HEK293 (cell line): ENCODE data around the gene SIGLEC1.

Experiments used
- CTCF ChIA-PET: fragments of 350-600 bp; formaldehyde crosslinking; extraction: SDS; loops from one replicate; lab custom pipeline; 2021; ENCODE audit warnings: antibody characterized with exemption; lab: Yijun Ruan, JAX
- POLR2A ChIA-PET: fragments of 300-600 bp; formaldehyde crosslinking; extraction: SDS; loops from one replicate; lab custom pipeline; 2020; ENCODE audit warnings: antibody characterized with exemption, inconsistent platforms; lab: Yijun Ruan, JAX
- H3K27ac ChIP-seq: fragments of 200-500 bp; sonication (Bioruptor generic); 2 replicates; pipeline ENCODE4 v1.5.1; 2014; ENCODE audit warnings: low read depth, low read length, control low read depth, inconsistent platforms; ENCODE audit errors: extremely low read depth
- H3K36me3 ChIP-seq, 2 experiments: fragments of 200-500 bp in 1 of 2; sonication (Bioruptor generic) in 1 of 2; 1 replicate in 1 of 2; 2 replicates in 1 of 2; pipeline ENCODE4 v1.5.1; 2014 to 2017; ENCODE audit warnings: inconsistent platforms in 2 of 2, low read length in 2 of 2; ENCODE audit not compliant: control insufficient read depth in 2 of 2, insufficient read depth in 1 of 2
- H3K4me1 ChIP-seq: fragments of 200-500 bp; sonication (Bioruptor generic); 2 replicates; pipeline ENCODE4 v1.5.1; 2014; ENCODE audit warnings: mild to moderate bottlenecking, low read length, inconsistent platforms; ENCODE audit not compliant: control insufficient read depth, insufficient read depth
- H3K4me3 ChIP-seq: 2 replicates; pipeline ENCODE4 v1.5.1; 2011; ENCODE audit warnings: low read depth, mild to moderate bottlenecking, control low read depth, low read length, moderate library complexity
- H3K9me3 ChIP-seq: fragments of 200-500 bp; sonication (Bioruptor generic); 2 replicates; pipeline ENCODE4 v1.5.1; 2014; ENCODE audit warnings: low read depth, low read length, inconsistent platforms; ENCODE audit not compliant: control insufficient read depth, insufficient read depth
- EGR2 ChIP-seq: fragments of 450-650 bp; formaldehyde crosslinking; IDR thresholded peaks from 2 replicates; pipeline ENCODE4 v1.5.1; 2016; ENCODE audit warnings: low read depth, missing biosample characterization, missing genetic modification characterization
- GLIS1 ChIP-seq: fragments of 450-650 bp; formaldehyde crosslinking; IDR thresholded peaks from 2 replicates; pipeline ENCODE4 v1.5.1; 2016; ENCODE audit warnings: missing biosample characterization, missing genetic modification characterization
- KLF1 ChIP-seq: fragments of 450-650 bp; formaldehyde crosslinking; IDR thresholded peaks from 2 replicates; pipeline ENCODE4 v1.5.1; 2016; ENCODE audit warnings: missing biosample characterization, missing genetic modification characterization
- KLF9 ChIP-seq: fragments of 450-650 bp; formaldehyde crosslinking; IDR thresholded peaks from 2 replicates; pipeline ENCODE4 v1.5.1; 2016; ENCODE audit warnings: missing biosample characterization, missing genetic modification characterization, low read depth
- SCRT2 ChIP-seq: fragments of 450-650 bp; formaldehyde crosslinking; IDR thresholded peaks from 2 replicates; pipeline ENCODE4 v1.5.1; 2016; ENCODE audit warnings: missing biosample characterization, missing genetic modification characterization
- SP2 ChIP-seq: fragments of 450-650 bp; formaldehyde crosslinking; IDR thresholded peaks from 2 replicates; pipeline ENCODE4 v1.5.1; 2016; ENCODE audit warnings: missing biosample characterization, missing genetic modification characterization
- SP3 ChIP-seq: fragments of 450-650 bp; formaldehyde crosslinking; IDR thresholded peaks from 2 replicates; pipeline ENCODE4 v1.5.1; 2016; ENCODE audit warnings: missing biosample characterization, missing genetic modification characterization
- SP7 ChIP-seq: fragments of 450-650 bp; formaldehyde crosslinking; IDR thresholded peaks from 2 replicates; pipeline ENCODE4 v1.5.1; 2016; ENCODE audit warnings: missing biosample characterization, missing genetic modification characterization
- ZBTB1 ChIP-seq: fragments of 450-650 bp; formaldehyde crosslinking; IDR thresholded peaks from 2 replicates; pipeline ENCODE4 v1.5.1; 2016; ENCODE audit warnings: missing biosample characterization, missing genetic modification characterization
- ZBTB21 ChIP-seq: fragments of 450-650 bp; formaldehyde crosslinking; IDR thresholded peaks from 2 replicates; pipeline ENCODE4 v1.5.1; 2017; ENCODE audit warnings: missing biosample characterization, missing genetic modification characterization
- ZFHX2 ChIP-seq: fragments of 450-650 bp; formaldehyde crosslinking; conservative IDR thresholded peaks from 2 replicates; pipeline ENCODE4 v1.5.1; 2016; ENCODE audit warnings: missing biosample characterization, missing genetic modification characterization
- ZIC2 ChIP-seq: fragments of 450-650 bp; formaldehyde crosslinking; IDR thresholded peaks from 2 replicates; pipeline ENCODE4 v1.5.1; 2016; ENCODE audit warnings: missing biosample characterization, missing genetic modification characterization
- ZNF121 ChIP-seq: fragments of 450-650 bp; formaldehyde crosslinking; IDR thresholded peaks from 2 replicates; pipeline ENCODE4 v1.5.1; 2016; ENCODE audit warnings: missing biosample characterization, missing genetic modification characterization
- ZNF174 ChIP-seq: fragments of 450-650 bp; formaldehyde crosslinking; IDR thresholded peaks from 2 replicates; pipeline ENCODE4 v1.5.0; 2017; ENCODE audit warnings: missing biosample characterization, mild to moderate bottlenecking, missing genetic modification characterization
- ZNF239 ChIP-seq: fragments of 450-650 bp; formaldehyde crosslinking; IDR thresholded peaks from 2 replicates; pipeline ENCODE4 v1.5.1; 2016; ENCODE audit warnings: missing biosample characterization, missing genetic modification characterization
- ZNF324 ChIP-seq: fragments of 450-650 bp; formaldehyde crosslinking; IDR thresholded peaks from 2 replicates; pipeline ENCODE4 v1.5.1; 2016; ENCODE audit warnings: missing biosample characterization, missing genetic modification characterization
- ZNF335 ChIP-seq: fragments of 450-650 bp; formaldehyde crosslinking; conservative IDR thresholded peaks from 2 replicates; pipeline ENCODE4 v1.5.1; 2016; ENCODE audit warnings: missing biosample characterization, missing genetic modification characterization
- ZNF510 ChIP-seq: fragments of 450-650 bp; formaldehyde crosslinking; IDR thresholded peaks from 2 replicates; pipeline ENCODE4 v1.5.1; 2018; ENCODE audit warnings: mild to moderate bottlenecking, missing genetic modification characterization, missing biosample characterization; ENCODE audit not compliant: insufficient replicate concordance
- ZNF600 ChIP-seq: fragments of 450-650 bp; formaldehyde crosslinking; IDR thresholded peaks from 2 replicates; pipeline ENCODE4 v1.5.1; 2016; ENCODE audit warnings: missing biosample characterization, missing genetic modification characterization
- ZNF623 ChIP-seq: fragments of 450-650 bp; formaldehyde crosslinking; IDR thresholded peaks from 2 replicates; pipeline ENCODE4 v1.5.1; 2016; ENCODE audit warnings: missing biosample characterization, missing genetic modification characterization
- ZNF677 ChIP-seq: fragments of 450-650 bp; IDR thresholded peaks from 2 replicates; pipeline ENCODE4 v1.5.0; 2018; ENCODE audit warnings: missing biosample characterization, mild to moderate bottlenecking, missing genetic modification characterization, moderate library complexity
- ZNF76 ChIP-seq: fragments of 450-650 bp; formaldehyde crosslinking; IDR thresholded peaks from 2 replicates; pipeline ENCODE4; 2016; ENCODE audit warnings: low read depth, missing biosample characterization, missing genetic modification characterization, borderline replicate concordance
- ZNF785 ChIP-seq: fragments of 450-650 bp; formaldehyde crosslinking; IDR thresholded peaks from 2 replicates; pipeline ENCODE4 v1.5.1; 2016; ENCODE audit warnings: missing biosample characterization, missing genetic modification characterization
- TF ChIP-seq, protein P1 (sequence below): fragments of 450-650 bp; formaldehyde crosslinking; IDR thresholded peaks from 2 replicates; pipeline ENCODE4 v1.5.1; 2016; ENCODE audit warnings: missing biosample characterization, missing genetic modification characterization
- TF ChIP-seq, protein P2 (sequence below): fragments of 450-650 bp; formaldehyde crosslinking; IDR thresholded peaks from 2 replicates; pipeline ENCODE4 v1.5.1; 2016; ENCODE audit warnings: missing biosample characterization, missing genetic modification characterization, borderline replicate concordance

SIGLEC1 gene

DNA sequence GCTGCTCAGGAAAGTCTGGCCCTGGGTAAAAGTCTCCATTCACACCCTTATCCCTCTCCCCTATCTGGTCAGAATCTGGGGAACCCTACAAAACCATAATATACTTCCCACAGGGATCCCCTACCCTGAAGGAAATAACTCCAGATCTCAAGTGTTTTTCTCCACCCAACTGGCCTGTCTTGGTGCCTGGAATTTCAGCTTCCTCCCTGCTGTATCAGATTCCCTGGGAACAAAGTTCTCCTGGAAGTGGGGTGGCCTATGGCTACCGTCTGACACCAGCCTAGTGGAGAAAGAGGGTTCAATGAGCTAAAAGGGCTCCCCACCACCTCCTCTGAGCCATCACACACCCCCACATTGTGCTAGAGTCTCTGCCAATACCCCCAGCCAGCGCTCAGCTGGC lies 35.1 kb upstream of the SIGLEC1 start:
- no peak overlapping the region for H3K4me3 ChIP-seq
- CTCF ChIA-PET = interaction anchor here (0.6 to 9.8 kb wide), 8 partner anchors 9 to 128 kb away, joined by 3 to 133 read pairs (median 3); partner anchors contain the start of gene ADISSP
- POLR2A ChIA-PET = interaction anchor here (0.7 to 0.9 kb wide), 2 partner anchors 20 to 49 kb away, joined by 4 read pairs; partner anchors contain the start of genes ADISSP and CDC25B

DNA sequence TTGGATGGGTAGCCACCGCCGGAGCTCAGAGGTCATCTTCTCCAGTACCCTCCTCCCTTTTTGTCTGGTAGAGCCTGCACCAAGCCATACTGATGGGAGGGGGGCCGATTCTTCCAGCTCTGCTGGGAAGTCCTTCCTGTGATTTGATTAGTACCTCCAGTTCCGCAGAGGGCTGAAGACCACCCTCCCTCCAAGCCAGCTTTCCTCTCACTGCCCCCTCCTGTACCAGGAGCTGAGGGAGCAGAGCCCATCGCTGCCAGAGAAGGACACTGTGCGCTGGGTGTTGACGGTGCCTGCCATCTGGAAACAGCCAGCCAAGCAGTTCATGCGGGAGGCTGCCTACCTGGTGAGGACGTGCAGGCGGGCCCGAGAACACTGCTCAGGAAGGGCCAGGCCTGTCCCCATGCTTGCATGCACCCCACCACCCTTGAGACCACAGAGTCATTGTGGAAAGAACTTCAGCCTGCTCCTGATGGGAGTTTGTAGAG lies 33.3 kb upstream of the SIGLEC1 start:
- TF ChIP-seq ZFHX2 = no peak
- no peak for TF ChIP-seq SCRT2 (tag by site-specific recombination)
- no peak overlapping the region for H3K27ac ChIP-seq
- no peaks in the 10 kb centered on the region for H3K4me1 ChIP-seq
- no peak overlapping the region for H3K4me3 ChIP-seq
- POLR2A ChIA-PET = interaction anchor here (3.1 kb wide), 1 partner anchor 22 kb away, joined by 19 read pairs; the partner anchor contains the start of gene ADISSP
- CTCF ChIA-PET = interaction anchor here (0.6 to 2.3 kb wide), 8 partner anchors 23 to 1157 kb away, joined by 3 to 12 read pairs (median 4); no protein-coding TSS in a partner anchor
- H3K9me3 ChIP-seq = no peaks in the 10 kb centered on the region
- H3K36me3 ChIP-seq = peaks cover 0 to 2% of the 10 kb centered on the region in 2 experiments; a peak in 1 of 3 replicates

More for the DNA sequence above, 35.1 kb upstream of the SIGLEC1 start:
- TF ChIP-seq ZNF510 (tag by site-specific recombination) = no peak
- no peak for TF ChIP-seq ZNF76 (tag by site-specific recombination)
- TF ChIP-seq ZNF121 (tag by site-specific recombination) = no peak
- no peak for TF ChIP-seq ZNF239 (tag by site-specific recombination)
- no peak for TF ChIP-seq ZBTB21 (tag by site-specific recombination)
- no peak for TF ChIP-seq ZNF677 (tag by site-specific recombination)
- TF ChIP-seq ZNF600 (tag by site-specific recombination) = no peak
- TF ChIP-seq ZNF785 (tag by site-specific recombination) = no peak
- no peak for TF ChIP-seq ZNF335 (tag by site-specific recombination)
- no peak for TF ChIP-seq ZNF324 (tag by site-specific recombination)
- TF ChIP-seq ZBTB1 (tag by site-specific recombination) = no peak
- TF ChIP-seq ZNF174 (tag by site-specific recombination) = no peak
- H3K27ac ChIP-seq = no peak overlapping the region
- H3K9me3 ChIP-seq = no peaks in the 10 kb centered on the region
- H3K4me1 ChIP-seq = peaks cover 4% of the 10 kb centered on the region; the same call in 1 of the 2 replicates
- peaks cover 0 to 12% of the 10 kb centered on the region in 2 experiments; a peak in 1 of 3 replicates for H3K36me3 ChIP-seq

DNA sequence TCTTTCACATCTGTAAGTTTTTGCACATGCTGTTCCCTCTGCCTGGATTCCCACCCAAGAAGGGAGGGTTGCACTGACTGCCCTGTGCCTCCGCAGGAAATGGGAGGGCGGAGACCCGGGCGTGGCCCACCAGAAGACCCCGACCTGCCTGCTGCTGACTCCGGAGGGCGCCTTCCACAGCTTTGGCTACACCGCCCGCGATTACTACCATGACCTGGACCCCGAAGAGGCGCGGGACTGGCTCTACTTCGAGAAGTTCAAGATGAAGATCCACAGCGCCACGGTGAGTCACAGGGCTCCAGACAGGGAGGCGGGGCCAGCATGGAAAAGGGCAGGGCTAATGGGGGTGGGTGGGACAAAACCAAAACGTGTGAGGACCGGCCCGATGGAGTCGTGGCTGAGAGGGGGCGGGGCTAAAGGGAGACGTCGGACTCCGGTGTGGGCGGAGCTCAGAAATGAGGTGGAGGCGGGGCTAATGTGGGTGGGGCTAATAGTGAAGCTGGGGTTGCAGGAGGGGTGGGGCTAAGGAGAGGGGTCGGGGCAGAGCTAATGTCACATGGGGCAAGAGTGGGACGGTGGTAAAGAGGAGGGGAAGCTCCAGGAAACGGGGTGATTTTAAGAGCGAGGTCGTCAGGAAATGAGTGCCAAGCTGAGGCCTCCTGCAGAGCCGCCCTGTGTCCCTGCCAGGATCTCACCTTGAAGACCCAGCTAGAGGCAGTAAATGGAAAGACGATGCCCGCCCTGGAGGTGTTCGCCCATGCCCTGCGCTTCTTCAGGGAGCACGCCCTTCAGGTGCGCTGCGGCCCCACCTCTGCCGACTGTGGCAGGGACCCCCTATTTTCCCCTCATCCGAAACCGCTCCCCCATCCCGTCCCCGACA lies 32.6 kb upstream of the SIGLEC1 start:
- H3K4me1 ChIP-seq = no peaks in the 10 kb centered on the region
- ChIA-PET CTCF (interaction anchor here (0.6 to 2.3 kb wide), 12 partner anchors 8 to 1156 kb away, joined by 3 to 12 read pairs (median 4); partner anchors contain the start of gene SPEF1), POLR2A (interaction anchor here (0.6 to 3.1 kb wide), 4 partner anchors 10 to 106 kb away, joined by 3 to 19 read pairs (median 3); partner anchors contain the start of genes ADISSP and CDC25B)
- no peaks in the 10 kb centered on the region for H3K9me3 ChIP-seq
- H3K4me3 ChIP-seq = no peak overlapping the region
- H3K36me3 ChIP-seq = no peaks in the 10 kb centered on the region
- no peak overlapping the region for H3K27ac ChIP-seq
- TF ChIP-seq, protein P1, sequence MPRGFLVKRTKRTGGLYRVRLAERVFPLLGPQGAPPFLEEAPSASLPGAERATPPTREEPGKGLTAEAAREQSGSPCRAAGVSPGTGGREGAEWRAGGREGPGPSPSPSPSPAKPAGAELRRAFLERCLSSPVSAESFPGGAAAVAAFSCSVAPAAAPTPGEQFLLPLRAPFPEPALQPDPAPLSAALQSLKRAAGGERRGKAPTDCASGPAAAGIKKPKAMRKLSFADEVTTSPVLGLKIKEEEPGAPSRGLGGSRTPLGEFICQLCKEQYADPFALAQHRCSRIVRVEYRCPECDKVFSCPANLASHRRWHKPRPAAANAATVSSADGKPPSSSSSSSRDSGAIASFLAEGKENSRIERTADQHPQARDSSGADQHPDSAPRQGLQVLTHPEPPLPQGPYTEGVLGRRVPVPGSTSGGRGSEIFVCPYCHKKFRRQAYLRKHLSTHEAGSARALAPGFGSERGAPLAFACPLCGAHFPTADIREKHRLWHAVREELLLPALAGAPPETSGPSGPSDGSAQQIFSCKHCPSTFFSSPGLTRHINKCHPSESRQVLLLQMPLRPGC (tag by site-specific recombination) = no peak
- peak; percentile 33; the same call in 1 of the 2 replicates for TF ChIP-seq KLF9 (tag by site-specific recombination)
- peak; percentile 97 for TF ChIP-seq KLF1 (tag by site-specific recombination)
- TF ChIP-seq ZIC2 (tag by site-specific recombination) = peak; percentile 15; the same call in 1 of the 2 replicates
- TF ChIP-seq, protein P2, sequence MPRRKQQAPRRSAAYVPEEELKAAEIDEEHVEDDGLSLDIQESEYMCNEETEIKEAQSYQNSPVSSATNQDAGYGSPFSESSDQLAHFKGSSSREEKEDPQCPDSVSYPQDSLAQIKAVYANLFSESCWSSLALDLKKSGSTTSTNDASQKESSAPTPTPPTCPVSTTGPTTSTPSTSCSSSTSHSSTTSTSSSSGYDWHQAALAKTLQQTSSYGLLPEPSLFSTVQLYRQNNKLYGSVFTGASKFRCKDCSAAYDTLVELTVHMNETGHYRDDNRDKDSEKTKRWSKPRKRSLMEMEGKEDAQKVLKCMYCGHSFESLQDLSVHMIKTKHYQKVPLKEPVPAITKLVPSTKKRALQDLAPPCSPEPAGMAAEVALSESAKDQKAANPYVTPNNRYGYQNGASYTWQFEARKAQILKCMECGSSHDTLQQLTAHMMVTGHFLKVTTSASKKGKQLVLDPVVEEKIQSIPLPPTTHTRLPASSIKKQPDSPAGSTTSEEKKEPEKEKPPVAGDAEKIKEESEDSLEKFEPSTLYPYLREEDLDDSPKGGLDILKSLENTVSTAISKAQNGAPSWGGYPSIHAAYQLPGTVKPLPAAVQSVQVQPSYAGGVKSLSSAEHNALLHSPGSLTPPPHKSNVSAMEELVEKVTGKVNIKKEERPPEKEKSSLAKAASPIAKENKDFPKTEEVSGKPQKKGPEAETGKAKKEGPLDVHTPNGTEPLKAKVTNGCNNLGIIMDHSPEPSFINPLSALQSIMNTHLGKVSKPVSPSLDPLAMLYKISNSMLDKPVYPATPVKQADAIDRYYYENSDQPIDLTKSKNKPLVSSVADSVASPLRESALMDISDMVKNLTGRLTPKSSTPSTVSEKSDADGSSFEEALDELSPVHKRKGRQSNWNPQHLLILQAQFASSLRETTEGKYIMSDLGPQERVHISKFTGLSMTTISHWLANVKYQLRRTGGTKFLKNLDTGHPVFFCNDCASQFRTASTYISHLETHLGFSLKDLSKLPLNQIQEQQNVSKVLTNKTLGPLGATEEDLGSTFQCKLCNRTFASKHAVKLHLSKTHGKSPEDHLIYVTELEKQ (tag by site-specific recombination) = no peak
- peak; percentile 74 for TF ChIP-seq SP3
- TF ChIP-seq GLIS1 (tag by site-specific recombination) = peak; percentile 24; the same call in 1 of the 2 replicates
- TF ChIP-seq SP2 (tag by site-specific recombination) = peak; percentile 62
- peak; percentile 49; the same call in 1 of the 2 replicates for TF ChIP-seq SP7 (tag by site-specific recombination)
- no peak for TF ChIP-seq ZNF623 (tag by site-specific recombination)
- peak; percentile 21; the same call in 1 of the 2 replicates for TF ChIP-seq EGR2 (tag by site-specific recombination)
